GM21423 (cell line): ENCODE measurements around the gene CLCN3.
"Not testable (repeated sequence)": the region's sequence is repeated elsewhere in the genome, so short reads cannot be mapped to it uniquely, and the experiment has no call there.

Experiments used
- ATAC-seq: cut with Tn5 transposase; IDR thresholded peaks from one replicate; pipeline ENCODE4 v1.9.1; 2021; ENCODE audit warnings: mild to moderate bottlenecking, moderate library complexity; ENCODE audit not compliant: unreplicated experiment

Gene CLCN3

GRCh38 chr4:169689681-169690080 is 69.3 kb downstream of the CLCN3 start:
- ATAC-seq, result no peak

DNA sequence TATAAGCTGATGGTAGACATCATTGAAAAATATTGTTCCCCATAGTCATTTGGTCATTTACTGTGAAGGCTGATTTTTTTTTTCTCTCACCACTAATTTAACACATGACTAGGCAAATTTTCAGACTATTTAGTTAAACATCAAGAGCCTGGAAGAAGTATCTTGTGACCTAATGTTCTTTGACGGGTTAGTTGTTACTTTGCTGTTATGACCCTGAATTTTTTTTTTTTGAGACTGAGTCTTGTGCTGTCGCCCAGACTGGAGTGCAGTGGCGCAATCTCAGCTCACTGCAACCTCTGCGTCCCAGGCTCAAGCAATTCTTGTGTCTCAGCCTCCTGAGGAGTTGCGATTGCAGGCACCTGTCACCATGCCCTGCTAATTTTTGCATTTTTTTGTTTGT is 70.4 kb downstream of the CLCN3 start:
- ATAC-seq, result no peak

DNA sequence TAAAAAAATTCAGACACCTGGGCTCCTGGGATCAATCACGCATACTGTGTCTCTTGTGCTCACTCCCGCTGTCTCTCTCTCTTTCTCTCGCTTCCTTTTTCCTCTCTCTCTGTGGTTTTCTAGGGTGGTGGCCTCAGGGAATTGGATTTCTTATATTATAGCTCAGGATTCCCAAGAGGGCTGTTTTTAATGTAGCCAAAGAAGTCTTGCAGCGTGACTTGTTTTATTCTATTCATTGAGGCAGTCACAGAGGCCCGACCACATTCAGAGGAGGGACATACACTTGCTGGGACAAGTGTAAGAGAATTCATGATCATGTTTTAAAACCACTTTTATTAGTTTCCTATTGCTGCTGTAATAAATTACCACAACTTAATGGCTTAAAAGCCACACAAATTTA is 78.0 kb downstream of the CLCN3 start:
- ATAC-seq, result no peak

GRCh38 chr4:169707958-169708643 is 87.7 kb downstream of the CLCN3 start:
- ATAC-seq, result no peak

DNA sequence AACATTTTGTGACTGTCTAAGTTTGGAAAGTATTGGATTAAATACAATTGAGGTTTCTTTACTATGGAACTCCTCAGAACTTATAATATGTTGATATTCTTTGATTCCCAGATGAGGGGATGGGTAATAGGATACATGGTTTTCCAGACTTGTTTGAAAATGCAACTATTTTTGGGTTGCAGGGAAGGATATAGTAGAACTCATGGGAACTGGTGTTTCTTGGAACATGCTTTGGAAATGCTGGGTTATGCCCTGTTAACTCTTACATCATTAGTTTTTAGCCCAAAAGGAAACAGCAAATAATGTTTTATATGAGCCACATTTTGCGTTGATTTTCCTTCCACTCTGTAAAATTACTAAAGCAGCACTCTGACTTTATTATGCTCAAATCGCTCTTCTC is 95.4 kb downstream of the CLCN3 start:
- ATAC-seq, result no peak

DNA sequence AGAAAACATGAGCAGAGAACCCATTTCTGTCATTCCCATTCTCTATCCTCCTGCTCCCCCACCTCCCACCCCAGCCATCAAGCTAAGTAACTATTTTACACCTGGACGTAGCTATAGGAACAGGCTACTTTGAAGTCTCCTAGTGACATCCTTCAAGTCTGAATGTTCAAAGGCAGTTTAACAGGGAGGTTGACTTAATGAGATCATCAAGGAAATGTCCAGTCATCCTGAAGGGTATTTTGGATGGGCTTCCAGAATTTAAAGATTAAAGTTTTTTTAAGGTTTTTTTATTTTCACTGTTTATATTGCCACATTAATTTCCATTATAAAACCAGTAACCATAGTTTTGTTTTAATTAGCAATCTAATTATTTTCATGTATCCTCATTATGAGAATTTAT is 96.3 kb downstream of the CLCN3 start:
- ATAC-seq, result no peak

DNA sequence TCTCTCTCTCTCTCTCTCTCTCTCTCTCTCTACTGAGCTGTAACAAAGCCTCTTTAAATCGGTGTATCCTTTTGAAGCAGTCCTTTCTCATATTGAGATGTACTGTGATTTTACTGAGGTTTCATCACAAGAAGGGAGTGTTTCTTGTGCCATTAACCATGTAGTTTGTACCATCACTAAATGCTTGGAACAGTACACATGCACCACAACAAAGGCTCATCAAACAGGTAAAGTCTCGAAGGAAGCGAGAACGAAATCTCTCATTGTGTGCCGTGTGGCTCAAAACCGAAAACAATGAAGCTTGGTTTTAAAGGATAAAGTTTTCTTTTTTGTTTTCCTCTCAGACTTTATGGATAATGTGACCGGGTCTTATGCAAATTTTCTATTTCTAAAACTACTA is 100.2 kb downstream of the CLCN3 start:
- ATAC-seq, result no peak

DNA sequence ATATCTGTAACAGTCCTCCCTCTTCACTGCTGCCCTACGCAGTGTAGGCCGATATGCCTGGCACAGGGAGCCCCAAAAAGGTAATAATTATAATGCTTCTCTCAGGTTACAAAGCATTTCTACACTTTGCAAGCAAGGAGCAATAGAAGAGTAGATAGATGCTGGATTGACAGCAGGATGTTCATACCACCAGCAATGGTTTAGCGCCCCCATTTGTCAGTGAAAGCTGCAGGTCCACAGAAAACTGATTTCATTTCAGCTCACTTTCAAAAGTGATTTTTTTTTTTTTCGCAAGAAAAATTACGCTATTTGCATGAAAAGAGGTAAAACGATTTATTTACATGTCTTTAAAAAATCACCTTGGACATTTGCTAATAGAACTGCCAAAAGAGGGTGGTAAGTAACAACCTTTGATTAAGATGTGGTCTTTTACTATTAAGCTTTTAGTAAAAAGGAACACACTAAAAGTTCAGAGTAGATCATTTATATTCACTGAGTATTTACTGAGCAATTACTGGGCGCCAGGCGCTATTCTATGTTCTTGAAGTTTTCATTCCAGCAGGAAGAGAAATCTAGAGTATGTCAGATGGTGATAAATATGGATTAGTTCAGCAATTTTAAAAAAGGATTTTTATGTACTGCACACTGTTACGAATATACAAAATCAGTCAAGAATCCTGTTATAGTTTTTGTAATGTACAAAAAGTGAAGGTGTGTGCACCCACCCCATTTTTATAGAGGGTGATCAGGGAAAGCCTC is 103.0 kb downstream of the CLCN3 start:
- no peak for ATAC-seq

DNA sequence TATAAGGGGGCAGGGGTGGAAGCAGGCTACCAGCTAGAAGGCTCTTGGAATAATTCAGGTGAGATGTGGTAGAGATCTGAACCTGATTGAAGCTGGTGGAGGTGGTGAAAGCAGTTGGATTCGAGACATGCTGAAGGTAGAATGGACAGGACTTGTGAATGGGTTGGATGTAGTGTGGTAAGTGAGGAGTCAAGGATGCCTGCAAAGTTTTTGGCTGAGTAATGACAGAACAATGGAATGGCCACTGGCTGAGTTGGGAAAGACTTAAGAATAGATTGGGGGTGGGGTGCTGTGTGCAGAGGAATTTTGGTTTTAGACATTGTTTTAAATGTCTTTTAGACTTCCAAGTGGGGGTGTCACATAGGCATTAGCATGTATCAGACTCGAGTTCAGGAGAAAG is 103.9 kb downstream of the CLCN3 start:
- no peak for ATAC-seq

GRCh38 chr4:169727616-169728015 is 107.2 kb downstream of the CLCN3 start:
- no peak for ATAC-seq

DNA sequence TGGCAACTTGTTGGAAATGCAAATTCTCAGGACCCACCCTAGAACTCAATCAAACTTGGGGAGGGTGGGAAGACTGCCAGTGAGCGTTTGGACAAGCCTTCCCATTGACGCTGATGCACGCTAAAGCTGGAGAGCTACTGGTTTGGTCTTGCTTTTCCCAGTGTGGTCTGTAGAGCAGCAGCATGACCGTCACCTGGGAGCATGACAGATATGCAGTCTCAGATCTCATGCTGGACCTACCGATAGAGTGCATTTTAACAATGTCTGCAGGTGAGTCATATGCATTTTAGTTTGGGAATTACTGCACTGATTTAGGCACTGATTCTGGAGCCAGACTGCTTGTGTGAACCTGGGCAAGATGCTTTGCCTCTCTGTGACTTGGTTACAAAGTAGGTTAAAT is 110.2 kb downstream of the CLCN3 start:
- no peak for ATAC-seq

DNA sequence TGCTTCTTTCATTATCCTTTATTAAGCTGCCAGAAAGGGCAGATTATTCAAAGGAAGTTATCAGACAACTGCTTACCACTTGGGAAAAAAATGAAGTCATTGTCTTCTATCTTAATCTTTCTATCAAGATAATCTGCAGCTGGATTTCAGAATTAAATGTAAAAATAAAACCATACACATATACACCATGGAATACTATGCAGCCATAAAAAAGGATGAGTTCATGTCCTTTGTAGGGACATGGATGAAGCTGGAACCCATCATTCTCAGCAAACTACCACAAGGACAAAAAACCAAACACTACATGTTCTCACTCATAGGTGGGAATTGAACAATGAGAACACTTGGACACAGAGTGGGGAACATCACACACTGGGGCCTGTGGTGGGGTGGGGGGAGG is 118.2 kb downstream of the CLCN3 start:
- ATAC-seq, result not testable (repeated sequence)

DNA sequence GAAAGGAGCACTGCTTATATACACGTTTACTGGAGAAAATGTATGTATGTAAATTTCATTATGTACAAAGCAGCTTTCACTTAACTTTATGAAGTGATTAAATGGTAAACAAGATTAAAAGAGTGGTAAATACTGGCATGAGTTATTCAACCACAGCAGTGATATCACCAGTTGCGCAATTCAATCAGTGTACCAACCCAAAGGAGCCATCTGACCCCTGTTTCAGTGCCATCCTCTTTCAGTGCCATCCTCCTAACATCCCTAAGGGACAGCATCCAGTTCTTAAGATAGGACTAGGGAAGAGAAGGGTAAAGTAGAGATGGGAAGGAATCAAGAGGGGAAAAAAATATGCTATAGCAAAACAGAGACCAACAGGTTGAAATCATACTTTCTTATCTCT is 121.2 kb downstream of the CLCN3 start:
- ATAC-seq, result no peak

GRCh38 chr4:169744601-169745000 is 124.2 kb downstream of the CLCN3 start:
- ATAC-seq, result no peak

DNA sequence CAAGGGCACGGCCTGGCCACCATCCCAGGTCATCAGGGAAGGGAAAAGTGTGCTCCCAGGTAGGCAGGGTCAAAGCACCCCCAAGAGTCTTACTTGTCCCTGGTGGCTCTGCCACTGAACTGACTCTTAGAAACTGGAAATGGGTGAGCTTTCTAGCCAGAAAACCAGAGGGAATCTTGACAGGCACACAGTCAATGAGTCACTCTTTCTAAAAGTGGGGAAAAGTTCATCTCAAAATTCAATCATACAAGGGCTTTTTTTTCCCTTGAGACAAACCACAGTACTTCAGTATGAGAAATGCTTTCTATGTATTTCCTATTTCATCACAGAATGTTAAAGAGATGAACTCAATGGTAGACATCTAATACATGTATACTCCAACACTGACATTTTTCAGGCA is 124.9 kb downstream of the CLCN3 start:
- ATAC-seq, result no peak

- ATAC-seq, result peak; percentile 26
Observed at GRCh38 chr4:169756971-169757574, 136.7 kb downstream of the CLCN3 start.

GRCh38 chr4:169757575-169758184 is 137.3 kb downstream of the CLCN3 start, which contains the start of gene HPF1:
TSS of gene HPF1 (minus strand) at chr4:169757944. CDS start at chr4:169757877, 67 bp downstream.
- peak; percentile 95 for ATAC-seq

- no peak for ATAC-seq
Observed at GRCh38 chr4:169758401-169758962, 138.1 kb downstream of the CLCN3 start.

- ATAC-seq, result no peak
Observed at GRCh38 chr4:169761846-169762245, 141.5 kb downstream of the CLCN3 start.

GRCh38 chr4:169765835-169766234 is 145.5 kb downstream of the CLCN3 start:
- ATAC-seq, result no peak

DNA sequence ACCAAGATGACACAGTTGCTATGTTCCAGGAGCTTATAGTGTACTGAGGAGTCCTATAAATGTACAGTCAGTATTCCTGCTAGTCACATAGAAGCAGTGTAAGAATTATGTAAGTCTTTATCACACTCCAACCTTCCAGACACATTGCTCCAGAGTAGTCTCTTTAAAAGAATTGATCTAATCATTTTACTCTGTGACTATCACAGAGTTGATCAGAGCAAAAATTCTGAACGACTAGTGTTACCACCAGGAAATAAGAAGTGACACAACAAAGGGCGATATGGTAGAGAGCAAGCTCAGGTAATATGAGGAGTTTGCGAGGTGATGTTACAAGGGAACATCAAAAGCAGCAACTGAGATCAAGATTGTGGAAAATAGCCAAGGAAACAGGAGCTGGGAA is 146.4 kb downstream of the CLCN3 start:
- no peak for ATAC-seq
